ENCODE measurements around the gene PRDX5. TPM values are rescaled to one million over a fixed set of nuclear protein-coding genes. Genes with fewer than 3 reads are reported as not detected.

Gene PRDX5
- total and polyA plus RNA-seq, 9 of the 15 experiments (the other 6 are each of a cell fraction or from before 2014, with no cell fraction given): 40.8 to 327 (median 204) TPM

- TF ChIP-seq GTF3C2 (IDR thresholded peaks at IDR 0.05; ENCODE audit: borderline replicate concordance, extremely low read depth, insufficient read length) (no peak), PATZ1 (CRISPR knock-in tag; IDR thresholded peaks at IDR 0.05; ENCODE audit: borderline replicate concordance) (no peak), MEF2A (IDR thresholded peaks at IDR 0.05; ENCODE audit: control insufficient read depth, low read depth, low read length) (no peak), CUX1 (CRISPR knock-in tag; IDR thresholded peaks at IDR 0.05) (no peak), ZZZ3 (IDR thresholded peaks at IDR 0.05) (no peak)
Measured at GRCh38 chr11:64296236-64296635, 21.7 kb upstream of the PRDX5 start (continued).
